ENCODE results near the gene PAAF1.

The PAAF1 gene

GRCh38 chr11:73974604-73975478, 98.0 kb downstream of the PAAF1 start:
- no peak for DNase-seq

GRCh38 chr11:73975479-73975757, 98.6 kb downstream of the PAAF1 start:
- no peak for DNase-seq

- DNase-seq, result no peak
Observed at GRCh38 chr11:73976451-73977151, 99.8 kb downstream of the PAAF1 start.

GRCh38 chr11:73977856-73978519, 101.2 kb downstream of the PAAF1 start:
- no peak for DNase-seq

DNA sequence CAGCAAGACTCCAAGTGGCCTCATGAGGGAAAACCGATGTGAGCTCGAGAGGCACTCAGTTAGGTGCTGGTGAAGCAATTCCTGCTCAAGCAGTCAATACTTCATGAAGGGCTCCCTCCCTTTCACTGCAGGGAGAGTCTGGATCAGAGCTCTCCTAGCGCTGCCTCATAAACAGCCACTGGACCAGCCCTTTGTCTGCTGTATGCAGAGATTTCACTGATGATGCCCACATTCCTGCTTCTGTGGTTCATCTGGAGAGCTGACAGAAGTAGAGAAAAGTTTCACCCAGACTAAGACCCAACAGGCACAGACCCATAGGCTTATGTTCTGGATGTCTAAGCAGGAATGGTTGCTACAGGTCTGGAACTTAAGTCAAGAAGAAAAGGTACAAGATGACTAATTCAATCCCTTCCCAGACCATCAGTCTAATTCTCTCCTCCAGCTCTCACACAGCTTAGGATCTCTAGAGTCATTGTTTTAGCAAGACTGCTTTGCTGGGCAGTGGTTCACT, 101.8 kb downstream of the PAAF1 start:
- DNase-seq, result no peak

- no peak for DNase-seq
Observed at GRCh38 chr11:73980001-73980961, 103.5 kb downstream of the PAAF1 start.
